Endometrial microvascular endothelial cells (primary cell): ENCODE data around the gene OR56B1. TPM values are rescaled to one million over a fixed set of nuclear protein-coding genes. Genes with fewer than 3 reads are reported as not detected.
"Not testable (repeated sequence)": the region's sequence is repeated elsewhere in the genome, so short reads cannot be mapped to it uniquely, and the experiment has no call there.

ENCODE experiments used
- in situ Hi-C: cut with HindIII; loops from 2 replicates; pipeline ENCODE4 v1.10.0; 2017; ENCODE audit warnings: low sequenced_read_pairs, low pct_unique_long_range_greater_than_20kb; ENCODE audit errors: inconsistent ontology term
- total RNA-seq: library from RNA; depleted of rRNA; stranded (reverse); fragments of >200 nt; gene quantifications from one replicate; pipeline ENCODE4 v1.2.3, GENCODE V29; 2015; ENCODE audit errors: inconsistent ontology term

OR56B1 gene
- total RNA-seq = not detected

DNA sequence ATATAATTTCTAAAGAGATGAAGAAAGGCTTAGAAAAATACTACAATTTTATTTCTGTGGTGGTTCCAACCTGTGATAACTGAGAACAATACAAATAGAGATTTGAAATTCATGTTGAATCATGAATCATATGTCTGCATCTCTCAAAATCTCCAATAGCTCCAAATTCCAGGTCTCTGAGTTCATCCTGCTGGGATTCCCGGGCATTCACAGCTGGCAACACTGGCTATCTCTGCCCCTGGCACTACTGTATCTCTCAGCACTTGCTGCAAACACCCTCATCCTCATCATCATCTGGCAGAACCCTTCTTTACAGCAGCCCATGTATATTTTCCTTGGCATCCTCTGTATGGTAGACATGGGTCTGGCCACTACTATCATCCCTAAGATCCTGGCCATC, at the start of gene OR56B1:
Gene OR56B1, plus strand, starts transcription at position 53 of the 400 bp plus-strand sequence. Its CDS starts 69 bp downstream, at position 122.
- in situ Hi-C loops = no loop called here

- in situ Hi-C loops = no loop called here
Measured at GRCh38 chr11:5688482-5688881, 47.8 kb upstream of the OR56B1 start.

- in situ Hi-C loops = no loop called here
Measured at GRCh38 chr11:5689551-5689983, 46.7 kb upstream of the OR56B1 start, which contains the start of gene TRIM22. TRIM22 (plus strand) TSS chr11:5689790; CDS start chr11:5696233, 6,443 bp downstream.

GRCh38 chr11:5690216-5690615, 46.0 kb upstream of the OR56B1 start:
- in situ Hi-C loops = no loop called here

GRCh38 chr11:5690736-5691135, 45.5 kb upstream of the OR56B1 start:
- in situ Hi-C loops = no loop called here

DNA sequence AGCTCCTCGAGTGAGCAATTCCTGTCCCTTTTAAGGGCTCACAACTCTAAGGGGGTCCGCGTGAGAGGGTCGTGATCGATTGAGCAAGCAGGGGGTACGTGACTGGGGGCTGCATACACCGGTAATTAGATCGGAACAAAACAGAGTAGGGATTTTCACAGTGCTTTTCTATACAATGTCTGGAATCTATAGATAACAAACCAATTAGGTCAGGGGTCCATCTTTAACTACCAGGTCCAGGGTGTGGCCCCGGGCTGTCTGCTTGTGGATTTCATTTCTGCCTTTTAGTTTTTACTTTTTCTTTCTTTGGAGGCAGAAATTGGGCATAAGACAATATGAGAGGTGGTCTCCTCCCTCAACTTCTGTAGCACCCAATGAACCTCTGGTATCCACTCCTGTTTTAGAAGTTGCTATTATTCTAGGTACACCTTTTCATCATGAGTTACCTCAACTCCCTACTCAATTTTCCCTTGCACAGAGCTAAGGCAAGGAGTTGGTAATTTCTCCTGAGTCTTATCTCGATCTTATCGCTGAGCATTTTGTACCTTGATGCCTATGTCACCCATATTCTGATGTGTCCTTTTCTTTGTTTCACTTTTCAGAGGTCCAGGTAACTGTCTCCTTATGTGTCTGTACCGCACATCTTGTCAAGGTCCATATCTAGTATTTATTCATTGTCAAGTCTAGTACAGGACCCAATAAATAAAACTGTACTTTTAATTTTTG, 44.8 kb upstream of the OR56B1 start:
- in situ Hi-C loops = not testable (repeated sequence)

DNA sequence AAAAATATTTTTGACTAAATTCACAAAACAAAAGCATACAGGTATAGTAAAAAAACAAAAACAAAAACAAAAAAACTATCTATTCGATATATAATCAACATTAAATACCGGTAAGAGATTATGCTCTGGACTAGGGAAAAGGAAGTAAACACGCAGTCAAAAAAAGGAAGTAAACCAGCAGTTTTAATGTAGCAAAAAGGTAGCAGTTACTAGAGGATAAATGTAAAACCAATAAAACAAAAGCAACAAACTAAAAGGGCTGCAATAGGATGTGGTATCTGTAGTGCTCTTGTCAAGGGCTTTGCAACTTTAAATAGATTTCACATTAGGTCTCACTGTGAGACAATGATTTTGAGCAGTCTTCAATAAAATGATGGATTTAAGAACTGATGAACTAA, 44.3 kb upstream of the OR56B1 start:
- in situ Hi-C loops = no loop called here

DNA sequence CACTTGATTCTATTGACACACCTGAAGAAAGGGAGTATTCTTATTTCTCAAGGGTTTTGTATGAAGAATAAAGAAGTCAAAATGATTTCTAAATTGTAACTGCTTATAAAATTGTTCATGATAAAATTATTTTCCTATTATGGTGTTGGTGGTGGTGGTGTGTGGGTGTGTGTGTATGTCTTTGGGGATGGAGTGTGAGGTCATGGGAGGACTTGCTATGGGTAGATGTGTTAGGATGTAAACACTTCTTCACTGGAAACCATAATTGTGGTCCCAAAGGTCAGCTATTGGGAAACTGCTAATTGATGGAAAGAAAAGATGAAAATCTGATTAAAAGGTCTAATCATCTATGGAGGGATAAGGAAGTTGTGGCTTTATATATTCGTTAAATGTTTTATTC, 41.6 kb upstream of the OR56B1 start:
- in situ Hi-C loops = no loop called here

- in situ Hi-C loops = no loop called here
Measured at GRCh38 chr11:5695580-5695979, 40.7 kb upstream of the OR56B1 start.

- in situ Hi-C loops = no loop called here
Measured at GRCh38 chr11:5696210-5696609, 40.0 kb upstream of the OR56B1 start.

DNA sequence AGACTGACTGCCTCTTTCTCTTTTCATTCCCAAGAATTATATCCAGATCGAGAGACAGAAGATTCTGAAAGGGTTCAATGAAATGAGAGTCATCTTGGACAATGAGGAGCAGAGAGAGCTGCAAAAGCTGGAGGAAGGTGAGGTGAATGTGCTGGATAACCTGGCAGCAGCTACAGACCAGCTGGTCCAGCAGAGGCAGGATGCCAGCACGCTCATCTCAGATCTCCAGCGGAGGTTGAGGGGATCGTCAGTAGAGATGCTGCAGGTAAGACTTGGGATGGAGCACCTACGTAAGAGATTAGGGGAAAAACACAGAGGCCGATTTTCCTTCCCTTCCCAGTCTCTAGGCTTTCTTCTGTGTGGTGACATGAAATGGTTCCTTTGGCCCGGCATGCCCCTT, 38.0 kb upstream of the OR56B1 start:
- in situ Hi-C loops = no loop called here

DNA sequence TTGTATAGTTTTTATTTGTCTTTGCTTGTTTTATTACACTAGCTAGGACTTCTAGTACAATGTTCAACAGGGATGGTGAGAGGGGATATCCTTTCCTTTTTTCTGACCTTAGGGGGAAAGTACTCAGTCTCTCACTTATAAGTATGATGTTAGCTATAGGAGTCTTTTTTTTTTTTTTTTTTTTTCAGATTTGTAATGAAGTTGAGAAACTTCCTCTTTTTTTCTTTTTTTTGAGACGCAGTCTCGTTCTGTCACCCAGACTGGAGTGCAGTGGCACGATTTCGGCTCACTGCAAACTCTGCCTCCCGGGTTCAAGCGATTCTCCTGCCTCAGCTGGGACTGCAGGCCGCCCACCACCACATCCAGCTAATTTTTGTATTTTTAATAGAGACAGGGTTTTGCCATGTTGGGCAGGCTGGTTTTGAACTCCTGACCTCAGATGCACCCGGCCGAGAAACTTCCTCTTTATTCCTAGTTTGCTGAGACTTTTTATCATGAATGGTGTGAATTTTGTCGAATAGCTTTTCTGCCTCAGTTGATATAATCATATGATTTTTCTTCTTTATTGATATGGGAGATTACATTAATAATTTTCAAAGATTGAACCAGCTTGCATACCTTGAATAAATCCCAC, 35.7 kb upstream of the OR56B1 start:
- in situ Hi-C loops = no loop called here

DNA sequence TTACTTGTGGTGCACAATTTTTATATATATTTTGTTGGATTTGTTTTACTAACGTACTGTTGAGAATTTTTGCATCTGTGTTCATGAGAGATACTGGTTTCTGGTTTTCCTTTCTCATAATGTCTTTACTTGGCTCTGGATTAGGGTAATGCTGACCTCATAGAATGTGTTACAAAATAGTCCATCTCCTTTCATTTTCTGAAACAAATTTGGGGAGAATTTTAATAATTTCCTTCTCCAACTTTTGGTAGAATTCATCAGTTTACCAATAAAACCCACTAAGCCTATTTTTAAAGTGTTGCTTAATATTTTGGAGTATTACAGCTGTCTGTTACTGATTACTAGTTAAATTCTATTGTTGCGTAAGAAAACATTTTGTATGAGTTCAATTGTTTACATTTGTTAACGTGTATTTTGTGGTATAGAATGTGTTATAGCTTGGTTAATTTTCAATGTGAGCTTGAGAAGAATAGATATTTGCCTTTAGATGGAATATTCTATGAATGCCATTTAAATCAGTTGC, 35.1 kb upstream of the OR56B1 start:
- in situ Hi-C loops = no loop called here

GRCh38 chr11:5703741-5704536, 32.3 kb upstream of the OR56B1 start:
- in situ Hi-C loops = no loop called here

DNA sequence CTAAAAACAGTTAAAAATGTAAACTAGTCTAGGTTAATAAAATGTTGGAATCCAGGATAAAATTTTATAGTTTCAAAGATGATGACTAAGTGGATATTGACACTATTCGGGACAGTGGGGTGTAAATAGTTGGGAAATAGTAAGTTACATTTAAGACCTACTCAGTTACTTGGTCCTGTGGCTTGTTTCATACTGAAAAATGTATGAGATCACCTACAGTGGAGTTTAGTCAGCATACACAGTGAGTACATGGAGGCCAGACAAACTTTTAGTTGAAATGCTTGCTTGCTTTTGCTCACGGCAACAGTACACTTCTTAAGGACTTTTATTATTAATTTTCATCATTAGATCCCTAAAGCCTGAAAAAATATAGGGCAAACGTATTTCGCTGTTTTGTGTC, 30.6 kb upstream of the OR56B1 start:
- in situ Hi-C loops = no loop called here

- in situ Hi-C loops = no loop called here
Measured at GRCh38 chr11:5712507-5712906, 23.7 kb upstream of the OR56B1 start.

DNA sequence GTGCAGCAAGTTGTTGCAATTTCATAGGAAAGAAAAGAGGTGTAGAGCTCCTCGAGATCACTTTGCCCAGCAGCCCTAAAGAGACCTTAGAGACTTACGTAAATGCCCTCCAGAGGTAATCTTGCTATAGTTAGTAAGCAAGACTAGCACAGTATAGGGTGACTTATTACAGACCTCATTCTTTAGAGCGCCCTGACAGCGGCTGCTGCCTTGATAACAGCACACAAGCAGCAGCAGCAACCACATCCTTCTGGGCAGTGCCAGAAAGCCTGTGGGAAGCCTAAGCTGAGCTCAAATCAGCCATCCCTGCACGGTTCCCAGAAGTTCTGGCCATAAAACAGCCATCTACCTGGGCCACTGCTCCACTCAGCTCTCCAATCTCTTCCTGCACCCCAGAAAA, 22.6 kb upstream of the OR56B1 start:
- in situ Hi-C loops = no loop called here

DNA sequence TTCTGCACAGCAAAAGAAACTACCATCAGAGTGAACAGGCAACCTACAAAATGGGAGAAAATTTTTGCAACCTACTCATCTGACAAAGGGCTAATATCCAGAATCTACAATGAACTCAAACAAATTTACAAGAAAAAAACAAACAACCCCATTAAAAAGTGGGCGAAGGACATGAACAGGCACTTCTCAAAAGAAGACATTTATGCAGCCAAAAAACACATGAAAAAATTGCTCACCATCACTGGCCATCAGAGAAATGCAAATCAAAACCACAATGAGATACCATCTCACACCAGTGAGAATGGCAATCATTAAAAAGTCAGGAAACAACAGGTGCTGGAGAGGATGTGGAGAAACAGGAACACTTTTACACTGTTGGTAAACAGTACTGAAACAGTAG, 19.7 kb upstream of the OR56B1 start:
- in situ Hi-C loops = not testable (repeated sequence)

DNA sequence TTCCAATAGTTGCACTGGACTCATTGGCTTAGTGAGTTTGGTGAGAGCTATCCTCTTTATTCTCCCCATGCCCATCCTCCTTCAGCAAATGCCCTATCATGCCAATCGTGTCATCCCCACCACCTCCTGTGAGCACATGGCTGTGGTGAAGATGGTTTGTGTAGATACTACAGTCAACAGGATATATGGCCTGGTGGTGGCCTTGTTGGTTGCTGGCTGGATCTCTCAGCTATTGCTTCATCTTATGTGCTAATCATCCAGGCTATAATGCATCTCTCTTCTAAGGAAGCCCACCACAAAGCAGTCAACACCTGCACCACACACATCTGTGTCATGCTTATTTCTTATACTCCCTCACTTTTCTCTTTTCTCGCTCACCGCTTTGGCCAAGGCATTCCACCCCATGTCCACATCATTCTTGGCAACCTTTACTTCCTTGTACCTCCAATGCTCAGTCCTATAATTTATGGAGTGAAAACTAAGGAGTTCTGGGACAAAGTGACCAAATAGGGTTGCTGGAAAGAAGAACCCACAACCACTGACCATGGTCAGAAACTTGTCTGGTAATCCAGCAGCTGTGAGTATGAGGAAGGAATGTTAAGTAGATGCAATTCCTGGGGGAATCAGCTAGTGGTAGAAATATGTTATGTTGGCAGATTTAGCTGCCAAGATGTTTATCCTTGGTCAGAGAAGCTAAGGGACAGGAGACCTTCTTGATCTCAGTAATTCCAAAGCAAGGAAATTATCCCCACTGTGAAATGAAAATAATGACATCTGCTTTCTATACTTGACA, 16.3 kb upstream of the OR56B1 start:
- in situ Hi-C loops = no loop called here
